Keratinocyte (primary cell): ENCODE results near the gene MIDN. TPM values are rescaled to one million over a fixed set of nuclear protein-coding genes. Genes with fewer than 3 reads are reported as not detected.
A peak's percentile ranks its signal among the peaks of the same experiment; 100 is the strongest.
"Not testable (repeated sequence)": the region's sequence is repeated elsewhere in the genome, so short reads cannot be mapped to it uniquely, and the experiment has no call there.

ENCODE experiments used
- DNase-seq: peaks from one replicate; pipeline ENCODE4 v3.0.0-alpha.2; 2011; ENCODE audit warnings: low read depth, missing footprints, low spot score
- FAIRE-seq: peaks from 2 replicates; lab custom pipeline; 2011; peaks lifted over from hg19 to GRCh38; lab: Jason Lieb, UNC
- H2AFZ ChIP-seq: 2 replicates; pipeline ENCODE4 v1.6.0; 2012; ENCODE audit warnings: low read length, control low read depth, inconsistent platforms; ENCODE audit not compliant: control insufficient read depth
- H3K27ac ChIP-seq: 2 replicates; pipeline ENCODE4 v1.5.1; 2011; ENCODE audit warnings: low read length; ENCODE audit not compliant: control insufficient read depth, insufficient read depth
- H3K27me3 ChIP-seq: 3 replicates; pipeline ENCODE4 v1.6.0; 2011; ENCODE audit warnings: low read length; ENCODE audit not compliant: control insufficient read depth, insufficient read depth; ENCODE audit errors: extremely low read depth
- H3K36me3 ChIP-seq, 2 experiments: 2 replicates in 1 of 2; 3 replicates in 1 of 2; pipeline ENCODE4 v1.5.1; 2011; ENCODE audit warnings: low read length in 2 of 2, mild to moderate bottlenecking in 1 of 2; ENCODE audit not compliant: control insufficient read depth in 2 of 2, insufficient read depth in 2 of 2; ENCODE audit errors: extremely low read depth in 1 of 2
- H3K4me1 ChIP-seq: 3 replicates; pipeline ENCODE4 v1.5.1; 2011; ENCODE audit warnings: low read length; ENCODE audit not compliant: control insufficient read depth, insufficient read depth; ENCODE audit errors: extremely low read depth
- H3K4me2 ChIP-seq: 3 replicates; pipeline ENCODE4 v1.6.0; 2011; ENCODE audit warnings: low read depth, low read length; ENCODE audit not compliant: control insufficient read depth, insufficient read depth; ENCODE audit errors: extremely low read depth
- H3K4me3 ChIP-seq, 3 experiments: fragments of 200-600 bp in 1 of 3; sonication (generic) in 1 of 3; 2 replicates in 2 of 3; 3 replicates in 1 of 3; pipeline ENCODE4 v1.5.1; 2011 to 2016; ENCODE audit warnings: low read length in 3 of 3, mild to moderate bottlenecking in 3 of 3, control low read depth in 2 of 3, inconsistent platforms in 1 of 3, low read depth in 1 of 3, mixed read lengths in 1 of 3, mixed run types in 1 of 3, moderate library complexity in 1 of 3; ENCODE audit not compliant: control insufficient read depth in 2 of 3, insufficient read depth in 2 of 3; ENCODE audit errors: extremely low read depth in 1 of 3
- H3K79me2 ChIP-seq: 2 replicates; pipeline ENCODE4 v1.6.0; 2012; ENCODE audit warnings: low read length; ENCODE audit not compliant: control insufficient read depth, insufficient read depth
- H3K9ac ChIP-seq: 3 replicates; pipeline ENCODE4 v1.6.0; 2011; ENCODE audit warnings: low read length; ENCODE audit not compliant: control insufficient read depth, insufficient read depth; ENCODE audit errors: extremely low read depth
- H3K9me1 ChIP-seq: 3 replicates; pipeline ENCODE4 v1.6.0; 2011; ENCODE audit warnings: low read length; ENCODE audit not compliant: control insufficient read depth, insufficient read depth; ENCODE audit errors: extremely low read depth
- H3K9me3 ChIP-seq: 2 replicates; pipeline ENCODE4 v1.5.1; 2012; ENCODE audit warnings: low read depth, low read length; ENCODE audit not compliant: control insufficient read depth
- H4K20me1 ChIP-seq: 3 replicates; pipeline ENCODE4 v1.6.0; 2011; ENCODE audit warnings: low read length; ENCODE audit not compliant: control insufficient read depth, insufficient read depth; ENCODE audit errors: extremely low read depth
- EZH2 ChIP-seq: IDR thresholded peaks from one replicate; pipeline ENCODE4 v1.6.1; 2012; ENCODE audit warnings: inconsistent platforms, mild to moderate bottlenecking, low read length, moderate library complexity
- dilution Hi-C: fragments of 300-500 bp; cut with MboI; formaldehyde crosslinking; loops from one replicate; pipeline ENCODE4 v1.7.0; 2020; ENCODE audit warnings: low sequenced_read_pairs; ENCODE audit not compliant: extremely low pct_ligation_motif_present
- polyA minus RNA-seq, 3 experiments: library from RNA; depleted of rRNA, polyadenylated mRNA; stranded (reverse); fragments of >200 nt; gene quantifications; 1 replicate in 1 of 3; 2 replicates in 1 of 3; 3 replicates in 1 of 3; pipeline ENCODE4 v1.2.3, GENCODE V29; 2011
- polyA plus RNA-seq, 5 experiments: library from polyadenylated mRNA; depleted of rRNA in 3 of 5; stranded (reverse) in 3 of 5; stranded (forward) in 1 of 5; unstranded in 1 of 5; fragments of >200 nt; gene quantifications; 1 replicate in 1 of 5; 2 replicates in 3 of 5; 3 replicates in 1 of 5; pipeline versions ENCODE4 v1.2.1 to v1.2.3, GENCODE V29; 2011 to 2012; ENCODE audit warnings: missing spikeins in 2 of 5, low read depth in 1 of 5, low replicate concordance in 1 of 5
- TF ChIP-seq, protein P1 (sequence below), 3 experiments: IDR thresholded peaks in 1 of 3; conservative IDR thresholded peaks in 1 of 3; optimal IDR thresholded peaks in 1 of 3; 2 replicates in 2 of 3; 3 replicates in 1 of 3; pipeline versions ENCODE3 to v1.5.1; 2011; ENCODE audit warnings: low read length in 3 of 3, mild to moderate bottlenecking in 3 of 3, moderate library complexity in 2 of 3, control low read depth in 1 of 3, inconsistent platforms in 1 of 3; ENCODE audit not compliant: insufficient read depth in 2 of 3; ENCODE audit errors: extremely low read depth in 1 of 3

The MIDN gene
- polyA plus RNA-seq (4.7 to 14.1 TPM (median 6.8 TPM) in 3 replicates), polyA minus RNA-seq (5.9 to 26.1 TPM (median 6.6 TPM) in 3 replicates)
- polyA plus RNA-seq (2011; ENCODE audit: low read depth), result 9.3 TPM
- 3.8 and 6.9 TPM in 2 replicates for polyA plus RNA-seq (2011; cell fraction: cytosol; rRNA removed)
- polyA plus RNA-seq (2011; cell fraction: nucleus; rRNA removed), result 23.5 and 31.4 TPM in 2 replicates
- 23.0 and 30.3 TPM in 2 replicates for polyA plus RNA-seq (2012; ENCODE audit: low replicate concordance)
- 44.9 TPM for polyA minus RNA-seq (2011; cell fraction: cytosol; rRNA and poly(A)+ RNA removed)
- polyA minus RNA-seq (2011; cell fraction: nucleus; rRNA and poly(A)+ RNA removed), result 31.4 and 35.8 TPM in 2 replicates

DNA sequence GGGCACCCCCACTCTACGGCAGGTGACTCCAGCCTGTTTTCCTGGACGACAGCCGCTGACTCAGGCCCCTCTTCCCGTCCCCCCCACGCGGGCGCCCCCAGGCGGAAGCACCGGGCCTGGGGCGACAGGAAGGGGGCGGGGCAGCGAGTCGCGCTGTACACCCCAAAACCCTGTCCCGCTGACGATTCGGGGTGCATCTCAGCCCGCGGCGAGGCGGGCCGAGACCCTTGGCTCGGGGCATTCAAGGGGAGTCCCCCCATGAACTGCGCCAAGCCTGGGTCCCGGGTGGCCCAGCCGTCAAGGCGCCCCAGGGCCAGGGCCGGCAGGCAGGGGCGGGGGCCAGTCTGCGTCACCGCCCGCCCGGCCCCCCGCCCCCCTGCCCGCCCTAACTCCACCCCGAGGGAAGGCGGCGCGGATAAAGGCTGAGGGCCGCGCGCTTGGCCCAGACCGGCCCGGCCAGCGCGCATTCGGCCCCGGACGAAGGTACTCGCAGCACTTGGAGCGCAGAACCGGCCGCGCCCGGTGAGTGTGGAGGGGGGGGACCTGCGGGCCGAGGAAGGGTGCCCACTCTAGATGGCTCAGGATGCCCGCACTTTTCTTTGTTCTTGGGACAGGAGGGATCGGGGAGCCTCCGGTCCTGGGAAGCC is at the start of gene MIDN:
Gene MIDN, plus strand, starts transcription at position 445 of the 647 bp plus-strand sequence. CDS start 1,714 bp downstream, outside the sequence.
- Histone ChIP-seq H2AFZ (no peak within 1 kb of the TSS), H4K20me1 (no peaks in the 10 kb centered on the region), H3K4me1 (peaks cover 17% of the 10 kb centered on the region), H3K9ac (peak within 1 kb of the TSS; percentile 80), H3K9me3 (no peaks in the 10 kb centered on the region), H3K4me2 (peak within 1 kb of the TSS; percentile 16), H3K9me1 (no peaks in the 10 kb centered on the region), H3K27me3 (no peaks in the 10 kb centered on the region), H3K4me3 (peak within 1 kb of the TSS; percentile 52 to 85 (median 59)), H3K36me3 (peaks cover 1 to 5% of the 10 kb centered on the region in 2 experiments), H3K79me2 (peaks cover 27% of the 10 kb centered on the region), H3K27ac (peak within 1 kb of the TSS; percentile 76)
- DNase-seq (no peak), FAIRE-seq (no peak)
- dilution Hi-C loops, result no loop called here
- TF ChIP-seq EZH2, result no peak
- TF ChIP-seq, protein P1, sequence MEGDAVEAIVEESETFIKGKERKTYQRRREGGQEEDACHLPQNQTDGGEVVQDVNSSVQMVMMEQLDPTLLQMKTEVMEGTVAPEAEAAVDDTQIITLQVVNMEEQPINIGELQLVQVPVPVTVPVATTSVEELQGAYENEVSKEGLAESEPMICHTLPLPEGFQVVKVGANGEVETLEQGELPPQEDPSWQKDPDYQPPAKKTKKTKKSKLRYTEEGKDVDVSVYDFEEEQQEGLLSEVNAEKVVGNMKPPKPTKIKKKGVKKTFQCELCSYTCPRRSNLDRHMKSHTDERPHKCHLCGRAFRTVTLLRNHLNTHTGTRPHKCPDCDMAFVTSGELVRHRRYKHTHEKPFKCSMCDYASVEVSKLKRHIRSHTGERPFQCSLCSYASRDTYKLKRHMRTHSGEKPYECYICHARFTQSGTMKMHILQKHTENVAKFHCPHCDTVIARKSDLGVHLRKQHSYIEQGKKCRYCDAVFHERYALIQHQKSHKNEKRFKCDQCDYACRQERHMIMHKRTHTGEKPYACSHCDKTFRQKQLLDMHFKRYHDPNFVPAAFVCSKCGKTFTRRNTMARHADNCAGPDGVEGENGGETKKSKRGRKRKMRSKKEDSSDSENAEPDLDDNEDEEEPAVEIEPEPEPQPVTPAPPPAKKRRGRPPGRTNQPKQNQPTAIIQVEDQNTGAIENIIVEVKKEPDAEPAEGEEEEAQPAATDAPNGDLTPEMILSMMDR (optimal IDR thresholded peaks at IDR 0.05 in 1 of 3, IDR thresholded peaks at IDR 0.05 in 1 of 3, conservative IDR thresholded peaks at IDR 0.05 in 1 of 3; ENCODE audit: extremely low read depth in 1 of 3, insufficient read depth in 2 of 3, low read length in 3 of 3), result peak in 1 of 3 experiments; percentile 42

DNA sequence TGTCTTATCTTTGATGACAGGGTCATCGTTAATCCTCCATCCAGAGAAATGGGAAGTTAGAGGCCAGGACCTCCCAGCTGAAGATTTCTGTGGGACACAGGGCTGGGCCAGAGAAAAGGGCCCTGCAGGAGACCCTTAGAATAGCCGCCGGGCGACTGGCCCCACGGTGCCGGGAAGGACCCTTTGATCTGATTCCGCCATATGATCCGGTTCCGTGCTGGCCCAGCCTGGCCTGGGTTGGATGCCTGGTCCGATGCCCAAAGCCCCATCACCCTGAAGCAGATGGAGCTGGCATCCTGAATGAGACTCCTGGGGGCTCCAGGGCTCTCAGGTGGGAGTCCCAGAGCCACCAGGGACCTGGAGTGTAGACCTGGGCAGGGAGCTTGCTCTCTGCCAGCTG is 48.9 kb upstream of the MIDN start:
- Histone ChIP-seq H3K9me3 (no peaks in the 10 kb centered on the region), H3K4me3 (no peak overlapping the region), H3K9ac (no peak overlapping the region), H3K4me1 (no peaks in the 10 kb centered on the region), H3K9me1 (no peaks in the 10 kb centered on the region), H4K20me1 (no peaks in the 10 kb centered on the region), H3K27ac (no peak overlapping the region), H3K4me2 (no peak overlapping the region), H3K79me2 (no peaks in the 10 kb centered on the region), H3K27me3 (no peaks in the 10 kb centered on the region), H3K36me3 (no peaks in the 10 kb centered on the region), H2AFZ (no peak overlapping the region)
- TF ChIP-seq, protein P1 (optimal IDR thresholded peaks at IDR 0.05 in 1 of 3, IDR thresholded peaks at IDR 0.05 in 1 of 3, conservative IDR thresholded peaks at IDR 0.05 in 1 of 3; ENCODE audit: extremely low read depth in 1 of 3, insufficient read depth in 2 of 3, low read length in 3 of 3), result no peak
- no peak for TF ChIP-seq EZH2
- dilution Hi-C loops, result no loop called here
- FAIRE-seq (no peak), DNase-seq (no peak)

DNA sequence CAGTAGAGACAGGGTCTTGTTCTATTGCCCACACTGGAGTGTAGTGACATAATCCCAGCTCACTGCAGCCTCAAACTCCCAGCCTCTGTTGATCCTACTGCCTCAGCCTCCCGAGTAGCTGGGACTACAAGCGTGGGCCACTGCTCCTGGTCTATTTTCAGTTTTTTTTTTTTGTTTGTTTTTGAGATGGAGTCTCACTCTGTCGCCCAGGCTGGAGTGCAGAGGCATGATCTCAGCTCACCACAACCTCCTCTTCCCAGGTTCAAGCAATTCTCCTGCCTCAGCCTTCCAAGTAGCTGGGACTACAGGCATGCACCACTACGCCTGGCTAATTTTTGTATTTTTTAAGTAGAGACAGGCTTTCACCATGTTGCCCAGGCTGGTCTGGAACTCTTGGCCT is 47.8 kb upstream of the MIDN start:
- H3K4me3 ChIP-seq, H3K9ac ChIP-seq, FAIRE-seq, H3K4me2 ChIP-seq, H3K4me1 ChIP-seq, H4K20me1 ChIP-seq, H3K79me2 ChIP-seq, dilution Hi-C loops, H3K9me1 ChIP-seq, H3K27me3 ChIP-seq, H3K36me3 ChIP-seq, H3K27ac ChIP-seq, H2AFZ ChIP-seq, H3K9me3 ChIP-seq, DNase-seq: not testable (repeated sequence)
